DMS 273 (cell line): Measurements from ENCODE around the gene MDGA2.

Source experiments
- DNase-seq: peaks from one replicate; lab custom pipeline; 2025; ENCODE audit not compliant: unreplicated experiment; lab: John Stamatoyannopoulos, UW

The MDGA2 gene

DNA sequence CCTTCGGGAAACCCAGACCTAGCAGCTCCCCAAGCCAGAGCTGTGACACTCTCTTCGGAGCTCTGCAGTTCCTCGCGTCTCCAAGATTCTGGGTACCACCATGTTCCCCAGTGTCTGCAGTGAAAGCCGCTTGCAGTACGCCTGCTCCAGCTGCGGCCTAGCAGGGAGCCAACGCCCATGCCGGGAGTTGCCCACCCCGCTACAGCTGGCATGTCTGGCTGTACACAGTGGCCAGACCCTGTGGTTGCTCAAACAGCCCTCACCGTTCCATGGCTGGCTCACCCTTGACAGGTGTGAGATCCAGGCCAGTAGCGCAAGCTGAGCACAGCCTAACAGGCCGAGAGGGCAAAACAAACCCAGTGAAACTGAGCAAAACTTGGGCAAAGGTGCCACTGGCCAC, 520.0 kb downstream of the MDGA2 start:
- DNase-seq: no peak

DNA sequence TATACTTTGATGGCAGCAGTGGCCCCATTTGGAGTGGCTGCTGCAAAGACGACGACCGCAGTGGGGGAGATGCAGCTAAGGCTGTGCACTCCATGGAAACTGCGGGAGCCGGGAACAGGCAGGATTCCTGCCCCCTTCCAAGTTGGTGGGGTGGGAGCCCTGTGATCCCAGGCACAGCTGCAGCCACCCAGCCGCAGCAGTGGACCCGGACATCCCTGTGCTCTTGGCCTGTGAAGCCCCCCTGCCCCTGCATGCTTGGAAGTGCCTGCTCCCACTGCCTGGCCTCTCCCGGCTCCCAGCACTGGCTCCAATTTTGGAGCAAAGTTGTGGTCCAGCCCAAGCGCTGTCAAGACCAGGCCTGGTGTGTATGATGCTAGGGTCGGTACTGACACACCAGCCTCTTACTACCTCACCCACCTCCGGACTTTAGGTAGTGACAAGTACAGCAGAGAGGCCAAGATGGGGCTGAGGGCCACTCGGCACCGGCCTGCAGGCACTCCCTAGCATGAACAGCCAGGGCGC, 521.1 kb downstream of the MDGA2 start:
- no peak for DNase-seq

DNA sequence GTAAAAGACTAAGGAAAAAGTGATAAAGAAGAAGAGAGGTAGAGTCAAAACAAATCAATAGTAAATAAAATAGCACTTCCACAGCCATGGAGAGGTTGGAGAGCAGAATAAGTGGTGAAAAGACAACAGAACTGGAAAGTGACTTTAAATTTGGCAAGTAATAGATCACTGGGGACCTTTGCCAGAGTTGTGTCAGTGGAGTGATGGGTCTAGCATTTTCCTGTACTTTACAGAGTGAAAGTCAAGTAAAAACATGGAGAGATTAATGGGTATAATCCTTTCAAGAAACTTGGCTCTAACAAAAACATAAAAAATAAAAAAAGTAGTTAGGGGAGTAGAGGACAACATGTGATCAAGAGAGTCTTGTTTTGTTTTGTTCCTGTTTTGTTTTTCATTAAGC, 521.7 kb downstream of the MDGA2 start:
- DNase-seq: no peak

DNA sequence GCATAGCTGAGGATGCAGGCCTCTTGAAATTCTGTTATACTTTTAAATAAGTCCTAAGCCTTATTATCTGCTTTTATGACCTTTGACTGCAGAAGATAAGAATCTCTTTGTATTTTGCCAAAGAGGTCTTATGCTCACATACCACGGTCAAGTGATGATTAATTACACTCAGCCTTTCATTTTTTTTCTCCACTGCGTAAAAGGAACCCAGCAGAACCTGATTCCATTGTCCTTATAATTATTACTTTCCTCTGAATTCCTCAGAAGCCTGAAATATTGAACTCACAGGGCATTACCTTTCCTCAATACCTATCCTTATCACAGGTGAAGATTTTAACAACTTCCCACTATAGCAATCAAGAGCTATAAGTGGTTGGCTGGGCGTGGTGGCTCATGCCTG, 525.1 kb downstream of the MDGA2 start:
- DNase-seq: no peak

DNA sequence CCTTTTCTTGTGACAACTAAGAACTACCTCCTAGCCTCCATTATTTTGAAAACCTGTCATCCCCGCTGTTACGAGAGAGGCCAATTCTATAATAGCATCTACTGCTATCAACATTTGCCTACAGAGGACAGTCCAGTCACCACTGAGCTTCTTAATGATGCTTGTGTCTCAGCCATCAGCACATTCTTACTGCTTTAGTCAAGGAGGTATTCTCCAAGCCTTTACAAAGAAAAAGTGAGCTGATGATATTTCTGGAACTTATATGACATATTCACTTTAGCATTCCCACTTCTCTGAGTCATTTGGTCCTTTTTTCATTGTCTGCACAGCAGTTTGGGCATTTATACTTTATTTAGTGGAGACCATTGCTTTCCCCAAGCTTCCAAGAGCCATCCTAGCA, 526.1 kb downstream of the MDGA2 start:
- DNase-seq: no peak

- no peak for DNase-seq
These were observed 526.7 kb downstream of the MDGA2 start for GRCh38 chr14:47148686-47149085.

GRCh38 chr14:47120645-47121044, 554.8 kb downstream of the MDGA2 start:
- no peak for DNase-seq

- no peak for DNase-seq
These were observed 571.6 kb downstream of the MDGA2 start for GRCh38 chr14:47103771-47104170.

DNA sequence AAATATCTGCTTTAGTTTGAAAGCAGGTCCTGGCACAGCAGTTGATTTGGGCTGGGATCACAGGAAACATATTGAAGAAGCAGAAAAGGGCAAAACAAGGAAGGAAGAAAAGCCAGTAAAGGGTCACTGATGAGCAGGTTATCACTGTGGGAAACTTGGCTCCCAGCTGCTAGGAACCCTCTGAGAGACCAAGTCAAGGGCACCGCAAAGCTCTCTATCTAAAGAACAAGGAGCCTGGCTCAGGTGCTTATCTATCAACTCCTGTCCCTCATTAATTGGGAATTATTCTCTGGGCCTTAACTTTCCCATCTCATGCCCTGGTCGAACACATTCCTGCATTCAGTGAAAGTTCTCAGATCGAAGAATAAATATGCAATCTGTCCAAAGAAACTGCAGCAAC, 572.9 kb downstream of the MDGA2 start:
- DNase-seq: no peak

- no peak for DNase-seq
These were observed 589.7 kb downstream of the MDGA2 start for GRCh38 chr14:47085678-47086077.

- DNase-seq: no peak
These were observed 610.1 kb downstream of the MDGA2 start for GRCh38 chr14:47065326-47065725.

DNA sequence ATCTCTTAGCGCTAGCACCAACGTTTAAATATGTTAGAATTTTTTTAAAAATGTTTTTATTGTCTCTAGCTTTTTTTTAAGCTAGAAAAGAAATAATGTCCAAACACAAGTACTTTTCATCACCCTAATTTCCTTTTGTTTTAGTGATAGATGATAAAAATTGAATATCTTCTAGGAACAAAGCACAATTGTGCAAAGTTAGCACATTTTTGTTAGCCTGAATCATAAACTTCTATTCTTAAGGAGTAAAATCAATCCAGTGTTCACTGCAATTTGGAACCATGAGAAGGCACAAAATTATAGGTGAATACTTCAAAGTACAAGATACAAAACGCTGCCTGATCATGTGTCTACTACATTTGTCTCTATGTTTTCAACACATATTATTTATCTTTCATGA, 615.4 kb downstream of the MDGA2 start:
- DNase-seq: no peak

DNA sequence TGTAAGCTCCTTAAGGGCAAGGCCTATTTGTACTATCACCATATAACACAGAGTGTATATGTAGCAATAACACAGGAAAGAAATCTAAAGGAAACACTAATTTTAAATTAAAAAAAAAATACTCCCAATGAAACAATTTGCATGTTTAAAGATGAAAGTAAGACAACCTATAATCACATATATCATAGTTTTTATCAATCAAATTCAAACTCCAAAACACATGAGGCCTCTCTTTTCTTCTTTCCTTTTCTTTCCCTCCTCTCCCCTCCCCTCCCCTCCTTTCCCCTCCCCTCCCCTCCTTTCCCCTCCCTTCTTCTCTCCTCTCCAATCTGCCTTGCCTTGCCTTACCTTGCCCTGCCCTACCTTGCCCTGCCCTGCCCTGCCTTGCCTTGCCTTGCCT, 618.0 kb downstream of the MDGA2 start:
- DNase-seq: no peak

DNA sequence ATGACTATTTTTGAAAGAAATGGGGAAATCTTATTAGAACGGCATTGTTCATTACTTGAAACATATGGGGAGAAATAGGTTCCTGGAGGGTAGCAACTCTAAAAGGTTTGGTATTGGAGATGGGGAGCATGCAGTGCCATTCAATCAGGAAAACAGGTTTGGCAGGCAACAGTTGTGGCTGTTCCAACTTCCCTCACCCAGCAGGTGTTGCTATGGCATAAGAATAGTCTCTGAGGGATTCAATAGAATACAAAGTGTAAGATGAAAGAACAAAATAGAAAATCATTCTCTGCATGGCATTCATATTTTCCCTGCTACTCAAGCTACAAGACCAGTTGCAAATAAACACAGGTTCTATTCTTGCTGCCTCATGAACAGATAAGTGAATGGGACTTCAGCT, 630.6 kb downstream of the MDGA2 start:
- DNase-seq: no peak

GRCh38 chr14:47040550-47040949, 634.9 kb downstream of the MDGA2 start:
- DNase-seq: peak; percentile 2

GRCh38 chr14:47039336-47039735, 636.1 kb downstream of the MDGA2 start:
- no peak for DNase-seq

DNA sequence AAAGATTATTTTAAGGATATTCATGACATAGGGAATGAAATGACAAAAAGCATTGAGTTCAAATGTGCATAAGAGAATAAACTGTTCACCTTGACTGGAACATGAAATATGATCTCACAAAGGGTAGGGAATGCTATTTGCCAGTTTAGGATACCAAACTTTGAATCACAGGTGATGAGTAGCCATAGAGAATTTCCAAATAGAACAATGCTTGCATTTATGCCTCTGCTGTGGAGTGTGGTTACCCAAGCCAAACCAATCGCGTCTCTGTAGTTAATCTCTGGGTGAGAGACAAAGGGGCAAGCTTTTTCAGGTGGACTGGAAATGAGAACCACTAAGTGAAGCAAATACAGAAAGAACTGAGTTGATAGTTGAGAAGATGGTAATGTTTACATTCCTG, 652.7 kb downstream of the MDGA2 start:
- DNase-seq: no peak

DNA sequence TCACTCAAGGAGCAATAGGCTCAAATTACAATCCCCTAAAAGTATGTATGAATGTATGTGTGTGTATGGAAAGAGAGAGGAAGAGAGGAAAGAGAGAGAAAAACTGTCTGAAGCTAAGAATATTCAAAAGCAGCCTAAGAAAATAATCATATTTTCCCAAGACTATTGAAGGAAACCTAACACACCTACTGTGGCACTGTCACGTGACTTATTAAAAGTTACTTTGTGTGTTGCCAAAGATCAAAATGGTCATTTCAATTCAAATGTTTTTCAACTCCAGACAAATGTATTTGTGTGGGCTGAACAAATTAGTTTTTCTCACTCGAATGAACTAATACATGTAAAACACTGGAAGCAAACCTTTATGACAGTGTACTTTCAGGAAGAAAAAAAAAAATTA, 654.9 kb downstream of the MDGA2 start:
- no peak for DNase-seq

DNA sequence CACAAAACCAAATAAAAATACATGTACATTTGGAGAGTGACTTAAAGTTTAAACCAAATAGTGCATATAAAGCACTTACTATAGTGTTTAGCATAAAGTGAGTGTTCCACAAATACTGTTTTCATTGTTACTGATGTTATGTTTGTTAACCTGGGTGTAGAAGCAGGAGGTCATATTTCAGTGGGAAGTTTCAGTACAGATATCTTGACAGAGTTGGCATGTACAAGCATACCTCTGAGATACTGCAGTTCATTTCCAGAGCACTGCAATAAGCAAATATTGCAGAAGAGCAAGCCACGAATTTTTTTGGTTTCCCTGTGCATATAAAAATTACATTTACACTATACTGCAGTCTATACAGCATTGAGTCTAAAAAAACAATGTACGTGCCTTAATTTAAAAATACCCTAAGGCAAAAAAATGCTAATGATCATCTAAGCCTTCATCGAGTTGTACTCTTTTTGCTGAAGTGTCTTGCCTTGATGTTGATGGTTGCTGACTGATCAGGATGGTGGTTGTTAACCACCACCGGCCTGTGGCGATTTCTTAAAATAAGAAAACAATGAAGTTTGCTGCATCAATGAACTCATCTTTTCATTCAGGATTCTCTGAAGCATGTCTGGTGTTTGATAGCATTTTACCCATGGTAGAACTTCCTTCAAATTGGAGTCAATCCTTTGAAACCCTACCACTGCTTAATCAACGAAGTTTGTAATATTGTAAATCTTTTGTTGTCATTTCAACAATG, 662.7 kb downstream of the MDGA2 start:
- DNase-seq: no peak

- no peak for DNase-seq
These were observed 665.8 kb downstream of the MDGA2 start for GRCh38 chr14:47009615-47010014.

DNA sequence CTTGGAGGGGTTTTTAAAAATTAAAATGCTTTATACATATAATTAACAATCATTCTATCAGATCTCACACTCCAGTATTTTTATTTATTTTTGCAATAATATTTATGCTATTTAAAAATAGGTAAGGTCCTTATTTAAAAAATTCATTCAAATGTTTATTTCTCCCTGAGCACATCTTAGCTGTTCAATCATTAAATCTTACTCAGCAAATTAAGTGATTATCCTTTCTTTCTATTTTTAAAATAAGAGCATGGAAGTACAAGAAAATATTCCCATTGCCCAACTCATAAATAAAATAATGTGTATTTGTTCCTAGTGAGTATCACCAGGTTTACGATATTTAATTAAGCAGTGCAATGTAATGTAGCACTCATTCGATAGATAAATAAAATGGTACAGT, 666.7 kb downstream of the MDGA2 start:
- no peak for DNase-seq

GRCh38 chr14:46999661-47000060, 675.7 kb downstream of the MDGA2 start:
- no peak for DNase-seq

GRCh38 chr14:46989566-46989965, 685.8 kb downstream of the MDGA2 start:
- DNase-seq: no peak
